Astrocyte of the spinal cord (primary cell): ENCODE data around the gene GLIS2.

ENCODE experiments used
- DNase-seq: peaks from one replicate; pipeline ENCODE4 v3.0.0; 2011; ENCODE audit warnings: low read depth, low spot score
- H3K4me3 ChIP-seq: 2 replicates; pipeline ENCODE4 v1.5.1; 2011; ENCODE audit warnings: low read depth, mild to moderate bottlenecking, low read length, moderate library complexity
- in situ Hi-C: cut with HindIII; loops from 2 replicates; pipeline ENCODE4 v1.10.0; 2017; ENCODE audit warnings: low sequenced_read_pairs
- TF ChIP-seq, protein P1 (sequence below): IDR thresholded peaks from 2 replicates; pipeline ENCODE4 v1.5.1; 2012; ENCODE audit warnings: low read depth, mild to moderate bottlenecking, low read length, inconsistent platforms

Gene GLIS2

DNA sequence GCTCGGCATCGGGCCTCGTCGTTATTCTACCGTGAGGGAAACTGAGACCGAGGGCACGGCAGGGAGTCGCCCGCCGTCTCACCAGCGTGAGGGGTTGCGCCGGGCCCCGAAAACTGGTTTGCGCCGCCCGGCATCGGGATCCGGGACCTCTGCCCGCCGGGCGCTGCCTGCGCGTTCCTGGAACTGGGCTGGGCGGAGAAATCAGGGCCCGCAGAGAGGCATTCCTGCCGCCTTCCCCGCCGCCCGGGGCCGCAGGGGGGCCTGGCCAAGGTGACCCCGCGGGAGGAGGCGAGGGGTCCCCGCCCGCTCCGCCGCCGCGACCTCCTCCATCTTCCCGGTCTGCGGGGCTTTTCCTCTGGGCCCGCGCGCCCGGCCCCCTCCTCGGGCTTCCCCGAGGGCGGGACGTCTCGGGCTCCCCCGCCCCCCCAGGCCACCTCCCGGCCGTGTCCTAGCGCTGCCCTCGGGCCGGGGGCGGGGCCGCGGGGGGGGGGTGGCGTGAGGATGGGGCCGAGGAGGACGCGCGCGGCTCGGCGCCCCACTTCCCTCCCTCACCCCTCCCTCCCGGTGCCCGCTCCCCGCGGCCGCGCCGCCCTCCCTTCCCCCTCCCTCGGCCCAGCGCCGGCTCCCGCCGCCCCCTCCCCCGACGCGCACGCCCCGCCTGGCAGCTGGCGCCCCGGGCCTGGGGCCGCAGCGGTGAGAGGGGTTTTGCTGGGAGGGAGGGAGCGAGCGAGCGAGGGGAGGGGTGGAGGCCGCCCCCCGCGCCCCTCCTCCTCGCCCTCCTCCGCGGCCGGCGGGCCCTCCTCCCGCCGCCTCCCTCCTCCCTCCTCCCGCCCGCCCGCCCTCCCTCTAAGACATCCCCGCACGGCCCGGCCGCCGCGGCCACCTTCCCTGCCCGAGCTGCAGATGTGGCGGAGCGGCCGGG lies at the start of gene GLIS2:
GLIS2 (plus strand) TSS at position 882 of the 922 bp plus-strand sequence. CDS start 16,214 bp downstream, outside the sequence.
- in situ Hi-C loops, result no loop called here
- H3K4me3 ChIP-seq, result peak within 1 kb of the TSS; percentile 79
- TF ChIP-seq, protein P1, sequence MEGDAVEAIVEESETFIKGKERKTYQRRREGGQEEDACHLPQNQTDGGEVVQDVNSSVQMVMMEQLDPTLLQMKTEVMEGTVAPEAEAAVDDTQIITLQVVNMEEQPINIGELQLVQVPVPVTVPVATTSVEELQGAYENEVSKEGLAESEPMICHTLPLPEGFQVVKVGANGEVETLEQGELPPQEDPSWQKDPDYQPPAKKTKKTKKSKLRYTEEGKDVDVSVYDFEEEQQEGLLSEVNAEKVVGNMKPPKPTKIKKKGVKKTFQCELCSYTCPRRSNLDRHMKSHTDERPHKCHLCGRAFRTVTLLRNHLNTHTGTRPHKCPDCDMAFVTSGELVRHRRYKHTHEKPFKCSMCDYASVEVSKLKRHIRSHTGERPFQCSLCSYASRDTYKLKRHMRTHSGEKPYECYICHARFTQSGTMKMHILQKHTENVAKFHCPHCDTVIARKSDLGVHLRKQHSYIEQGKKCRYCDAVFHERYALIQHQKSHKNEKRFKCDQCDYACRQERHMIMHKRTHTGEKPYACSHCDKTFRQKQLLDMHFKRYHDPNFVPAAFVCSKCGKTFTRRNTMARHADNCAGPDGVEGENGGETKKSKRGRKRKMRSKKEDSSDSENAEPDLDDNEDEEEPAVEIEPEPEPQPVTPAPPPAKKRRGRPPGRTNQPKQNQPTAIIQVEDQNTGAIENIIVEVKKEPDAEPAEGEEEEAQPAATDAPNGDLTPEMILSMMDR, result no peak
- peak; percentile 84 for DNase-seq

DNA sequence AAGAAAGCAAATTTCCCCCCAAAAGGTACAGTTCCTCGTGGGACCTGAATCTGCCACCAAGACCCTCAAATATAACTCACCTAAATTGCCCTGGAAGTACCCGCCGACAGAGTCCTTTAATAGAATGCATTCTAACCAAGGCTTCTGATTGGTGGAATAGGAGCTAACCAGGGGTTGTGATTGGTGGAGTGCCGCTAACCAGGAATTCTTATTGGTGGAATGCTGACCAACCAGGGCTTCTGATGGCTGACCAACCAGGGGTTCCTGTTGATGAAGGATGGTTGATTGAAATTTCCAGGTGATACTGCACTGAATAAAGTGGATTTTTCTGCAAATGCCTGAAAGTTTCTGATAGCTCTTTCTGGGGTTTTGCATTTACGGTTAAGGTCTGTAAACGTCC lies 49.5 kb upstream of the GLIS2 start:
- no peak overlapping the region for H3K4me3 ChIP-seq
- TF ChIP-seq, protein P1, result no peak
- in situ Hi-C loops, result no loop called here
- peak; percentile 6 for DNase-seq

DNA sequence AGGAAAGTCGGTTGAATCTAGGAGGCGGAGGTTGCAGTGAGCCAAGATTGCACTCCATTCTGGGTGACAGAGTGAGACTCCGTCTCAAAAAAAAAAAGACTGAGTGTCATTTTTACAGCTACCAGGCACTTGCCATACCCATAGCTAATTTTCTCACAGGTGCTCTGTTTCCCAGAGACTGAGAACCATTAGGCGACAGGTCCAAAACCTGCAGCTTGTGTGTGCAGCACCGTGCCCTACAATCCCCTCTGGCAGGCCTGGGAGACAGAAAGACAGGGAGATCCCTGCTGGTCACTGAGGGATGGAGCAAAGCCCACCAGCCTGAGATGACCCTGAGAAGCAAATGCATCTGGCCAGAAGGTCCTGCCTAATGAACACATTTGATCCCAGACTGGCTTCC lies 45.8 kb upstream of the GLIS2 start:
- no peak for DNase-seq
- in situ Hi-C loops, result no loop called here
- TF ChIP-seq, protein P1, result no peak
- no peak overlapping the region for H3K4me3 ChIP-seq

DNA sequence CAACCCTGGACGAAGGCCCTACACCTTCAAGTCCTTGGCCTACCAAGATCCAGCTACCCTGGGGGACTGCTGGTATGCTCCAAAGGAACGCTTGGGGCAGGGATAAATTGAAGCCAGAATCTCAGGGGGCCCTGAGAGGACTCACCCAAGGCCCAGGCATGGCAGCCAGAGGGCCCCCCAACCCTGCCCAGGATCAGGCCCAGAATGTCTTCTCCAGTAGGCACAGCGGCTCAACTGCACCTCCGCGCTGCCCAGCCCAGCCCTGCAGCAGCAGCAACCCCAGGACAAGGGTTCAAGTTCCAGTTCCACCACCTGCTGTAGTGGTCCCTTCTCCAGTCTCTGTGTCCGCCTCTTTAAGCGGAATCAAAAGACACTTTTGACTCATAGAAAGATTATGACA lies 45.3 kb upstream of the GLIS2 start:
- no peak overlapping the region for H3K4me3 ChIP-seq
- TF ChIP-seq, protein P1, result no peak
- in situ Hi-C loops, result no loop called here
- DNase-seq, result no peak

DNA sequence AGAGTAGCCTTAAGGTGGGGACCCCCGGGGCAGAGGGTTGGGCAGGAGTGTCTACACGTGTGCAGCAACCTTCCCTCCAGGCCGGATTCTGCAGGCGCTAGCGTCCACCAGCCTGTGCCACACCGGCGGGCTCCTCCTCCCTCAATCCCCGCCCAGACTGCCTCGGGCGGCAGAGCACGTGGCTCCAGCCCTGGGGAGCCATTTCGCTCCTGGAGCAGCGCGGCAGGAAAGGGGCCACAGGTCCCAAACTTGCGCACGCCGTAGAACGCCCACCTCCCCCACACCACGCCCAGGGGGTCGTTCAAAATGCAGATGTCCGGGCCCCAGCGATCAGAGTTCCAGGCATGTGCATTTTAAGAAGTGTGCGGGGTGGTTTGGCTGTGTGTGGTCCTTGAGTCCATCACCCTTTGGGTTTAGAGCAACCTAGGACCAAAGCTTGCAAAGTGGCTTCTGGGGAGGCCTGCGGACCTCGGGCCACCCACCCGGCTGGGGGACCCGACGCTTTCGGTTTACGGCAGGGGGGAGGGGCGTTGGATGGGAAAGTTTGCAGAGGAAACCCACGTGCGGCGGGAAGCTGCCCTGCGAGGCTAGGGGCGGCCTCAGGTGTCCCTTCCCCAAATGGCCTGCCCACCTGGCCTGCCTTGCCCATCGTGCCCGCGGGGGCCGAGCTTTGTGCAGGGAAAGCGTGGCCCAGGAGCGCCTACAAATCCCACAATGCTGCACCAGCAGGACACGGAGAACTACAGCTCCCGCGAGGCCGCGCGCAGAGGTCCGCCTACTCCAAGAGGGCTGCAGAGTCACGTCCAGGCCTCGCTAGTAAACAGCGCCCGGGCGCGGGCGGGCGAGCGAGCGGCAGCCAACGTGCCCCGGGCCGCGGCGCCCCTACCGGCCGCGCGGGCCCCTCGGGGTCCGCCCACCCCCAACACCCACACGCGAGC lies 44.4 kb upstream of the GLIS2 start:
- DNase-seq, result peak; percentile 92
- in situ Hi-C loops, result no loop called here
- TF ChIP-seq, protein P1, result no peak
- peak overlapping the region; percentile 72 for H3K4me3 ChIP-seq
